Measurements from ENCODE around the gene SPNS2.

The SPNS2 gene

DNA sequence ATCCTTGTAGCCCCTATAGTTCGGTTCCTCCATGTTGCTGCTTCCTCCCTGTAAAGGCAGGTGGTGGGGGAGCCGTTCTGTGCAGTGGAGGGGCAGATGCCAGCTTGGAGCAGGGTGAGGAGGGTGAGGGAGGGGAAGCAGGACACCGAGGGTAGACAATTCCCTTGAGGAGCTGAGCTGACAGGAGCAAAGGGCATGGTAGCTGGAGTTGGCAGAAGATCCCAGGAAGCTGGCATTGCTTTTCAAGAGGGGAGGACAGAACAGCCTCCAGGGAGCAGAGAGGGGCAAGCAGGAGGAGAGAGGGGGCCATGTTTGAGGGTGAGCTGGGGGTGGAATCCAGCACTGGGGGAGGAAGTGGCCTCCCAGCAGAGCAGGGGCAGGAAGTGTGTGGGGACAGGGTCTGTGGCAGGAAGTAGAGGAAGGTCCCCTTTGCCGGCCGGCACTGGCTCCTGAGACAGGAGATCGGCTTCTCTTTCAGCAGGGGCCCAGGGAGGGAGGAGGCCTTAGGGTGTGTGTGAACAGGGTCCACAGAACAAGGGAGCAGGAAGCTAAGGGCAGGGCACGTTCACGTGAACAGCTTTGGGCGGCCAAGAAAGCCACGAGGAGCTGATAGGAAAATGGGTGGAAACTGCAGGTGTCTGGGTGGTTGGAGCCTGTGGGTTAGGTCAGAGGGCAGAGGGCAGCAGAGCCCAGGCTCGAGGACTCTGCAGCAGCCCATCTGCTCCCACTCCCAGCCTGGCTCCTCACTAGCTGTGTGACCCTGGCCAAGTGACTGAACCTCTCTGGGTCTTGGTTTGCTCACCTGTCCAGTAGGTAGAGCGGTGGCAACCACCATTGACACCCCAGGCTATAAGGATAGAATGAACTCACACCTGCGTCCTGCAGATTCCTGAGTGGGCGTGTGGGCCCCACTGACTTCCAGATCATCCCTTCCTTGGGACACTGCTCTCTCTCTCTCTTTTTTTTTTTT, 17.5 kb upstream of the SPNS2 start:
- DNase-seq (ENCODE audit: low spot score) = no peak

GRCh38 chr17:4482338-4483011, 16.2 kb upstream of the SPNS2 start:
- DNase-seq (ENCODE audit: low spot score) = no peak

- DNase-seq (ENCODE audit: low spot score) = no peak
These were observed 15.5 kb upstream of the SPNS2 start for GRCh38 chr17:4483012-4483840.

DNA sequence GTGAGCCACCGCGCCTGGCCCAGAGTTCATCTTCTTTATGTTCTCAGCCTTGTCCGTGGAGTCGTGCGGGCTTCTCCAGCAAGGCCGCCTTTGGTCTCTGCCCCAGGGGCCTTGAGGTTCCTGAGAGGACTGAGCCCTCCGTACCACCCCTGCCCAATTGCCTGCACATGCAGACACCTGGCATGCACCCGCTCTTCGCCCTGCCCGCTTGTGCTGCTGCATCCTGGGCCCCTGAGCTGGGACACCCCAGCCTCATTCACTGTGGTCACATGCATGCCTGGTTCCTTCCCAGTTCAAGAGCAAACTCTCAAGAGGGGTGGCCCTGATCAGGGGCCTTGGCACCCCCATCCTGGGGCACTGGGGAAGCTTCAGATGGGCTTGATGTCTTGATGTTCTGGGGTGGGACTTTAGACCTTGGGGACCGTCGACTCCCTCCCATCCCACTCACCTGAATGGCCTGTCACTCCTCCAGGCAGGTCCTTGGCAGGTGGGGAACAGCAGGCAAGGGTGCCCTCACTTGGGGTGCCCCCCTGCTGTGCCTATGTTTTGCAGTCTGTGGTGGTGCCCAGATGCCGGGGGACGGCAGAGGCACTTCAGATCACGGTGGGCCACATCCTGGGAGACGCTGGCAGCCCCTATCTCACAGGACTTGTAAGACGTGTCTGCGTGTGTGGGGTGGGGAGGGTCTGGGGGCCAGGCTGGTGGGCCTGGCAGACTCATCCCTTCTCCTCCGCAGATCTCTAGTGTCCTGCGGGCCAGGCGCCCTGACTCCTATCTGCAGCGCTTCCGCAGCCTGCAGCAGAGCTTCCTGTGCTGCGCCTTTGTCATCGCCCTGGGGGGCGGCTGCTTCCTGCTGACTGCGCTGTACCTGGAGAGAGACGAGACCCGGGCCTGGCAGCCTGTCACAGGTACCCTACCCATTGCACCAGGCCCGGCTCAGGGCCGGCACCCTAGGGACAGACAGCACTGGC, 12.7 kb upstream of the SPNS2 start:
- DNase-seq (ENCODE audit: low spot score) = no peak

DNA sequence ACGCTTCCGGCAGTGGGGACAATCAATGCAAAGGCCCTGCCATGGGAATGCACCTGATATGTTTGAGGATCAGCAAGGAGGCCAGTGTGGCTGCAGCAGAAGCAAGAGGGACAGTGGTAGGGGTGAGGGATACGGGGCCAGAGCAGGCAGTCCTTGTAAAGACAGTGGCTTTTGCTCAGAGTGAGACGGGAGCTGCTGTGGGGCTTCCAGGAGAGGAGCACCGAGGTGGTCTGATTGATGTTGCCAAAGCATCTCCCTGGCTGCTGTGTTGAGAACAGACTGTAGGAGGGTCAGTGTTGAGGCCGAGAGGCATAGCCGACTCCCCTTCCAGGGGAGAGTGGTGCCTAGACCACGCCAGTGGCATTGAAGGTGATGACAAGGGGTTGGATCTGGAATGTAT, 11.4 kb upstream of the SPNS2 start:
- no peak for DNase-seq (ENCODE audit: low spot score)

DNA sequence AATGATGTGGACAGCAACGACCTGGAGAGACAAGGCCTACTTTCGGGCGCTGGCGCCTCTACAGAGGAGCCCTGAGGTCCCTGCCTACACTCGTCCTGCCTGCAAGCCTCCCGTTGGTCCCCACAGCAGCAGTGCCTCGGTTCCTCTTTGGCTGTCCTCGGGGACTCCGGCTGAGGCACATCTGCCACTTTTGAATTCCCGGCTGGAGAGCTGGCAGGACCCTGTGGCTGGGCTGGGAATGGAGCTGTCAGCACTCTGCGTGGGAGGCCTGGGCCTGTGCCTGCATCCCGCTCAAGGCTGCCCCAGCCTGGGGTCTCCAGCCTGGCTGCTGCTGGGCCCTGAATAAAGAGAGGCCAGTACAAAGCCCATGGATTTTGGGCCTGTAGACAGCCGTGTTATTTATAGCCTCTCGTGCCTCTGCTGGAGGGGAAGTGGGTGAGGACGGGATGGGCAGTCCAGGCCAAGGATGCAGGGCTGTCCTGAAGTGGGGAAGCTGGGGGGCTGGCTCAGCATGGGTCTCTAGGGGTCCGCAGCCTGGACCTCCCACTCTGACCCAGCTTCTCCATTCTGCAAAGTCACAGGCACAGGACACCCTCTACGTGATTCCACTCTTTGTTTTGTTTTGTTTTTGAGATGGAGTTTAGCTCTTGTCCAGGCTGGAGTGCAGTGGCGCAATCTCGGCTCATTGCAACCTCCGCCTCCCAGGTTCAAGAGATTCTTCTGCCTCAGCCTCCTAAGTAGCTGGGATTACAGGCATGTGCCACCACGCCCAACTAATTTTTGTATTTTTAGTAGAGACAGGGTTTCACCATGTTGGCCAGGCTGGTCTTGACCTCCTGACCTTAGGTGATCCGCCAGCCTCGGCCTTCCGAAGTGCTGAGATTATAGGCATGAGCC, 10.6 kb upstream of the SPNS2 start:
- no peak for DNase-seq (ENCODE audit: low spot score)

- DNase-seq (ENCODE audit: low spot score) = no peak
These were observed 9.6 kb upstream of the SPNS2 start for GRCh38 chr17:4488989-4489595.

GRCh38 chr17:4490109-4490591, 8.5 kb upstream of the SPNS2 start:
- DNase-seq (ENCODE audit: low spot score) = no peak

DNA sequence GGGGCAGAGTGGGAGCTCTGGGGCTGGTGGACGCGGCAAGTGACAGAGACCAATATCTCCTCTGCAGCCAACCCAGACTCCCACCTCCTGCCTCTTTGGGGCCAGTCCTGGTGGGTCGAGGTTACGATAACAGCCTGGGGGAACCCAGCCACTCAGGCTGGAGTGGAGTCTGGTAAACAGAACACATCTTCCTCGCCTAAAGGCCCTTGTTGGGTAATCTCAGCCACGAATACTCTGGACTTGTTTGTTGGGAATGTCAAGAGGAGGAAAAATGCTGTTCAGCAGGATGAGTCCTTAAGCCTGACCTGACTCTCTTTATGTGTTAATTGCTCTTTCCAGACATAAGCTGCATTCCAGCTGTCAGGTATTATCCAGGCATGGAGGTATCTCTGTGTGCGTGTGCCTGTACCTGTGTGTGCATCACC, 8.0 kb upstream of the SPNS2 start:
- DNase-seq (ENCODE audit: low spot score) = no peak

GRCh38 chr17:4492721-4493561, 5.7 kb upstream of the SPNS2 start:
- no peak for DNase-seq (ENCODE audit: low spot score)

DNA sequence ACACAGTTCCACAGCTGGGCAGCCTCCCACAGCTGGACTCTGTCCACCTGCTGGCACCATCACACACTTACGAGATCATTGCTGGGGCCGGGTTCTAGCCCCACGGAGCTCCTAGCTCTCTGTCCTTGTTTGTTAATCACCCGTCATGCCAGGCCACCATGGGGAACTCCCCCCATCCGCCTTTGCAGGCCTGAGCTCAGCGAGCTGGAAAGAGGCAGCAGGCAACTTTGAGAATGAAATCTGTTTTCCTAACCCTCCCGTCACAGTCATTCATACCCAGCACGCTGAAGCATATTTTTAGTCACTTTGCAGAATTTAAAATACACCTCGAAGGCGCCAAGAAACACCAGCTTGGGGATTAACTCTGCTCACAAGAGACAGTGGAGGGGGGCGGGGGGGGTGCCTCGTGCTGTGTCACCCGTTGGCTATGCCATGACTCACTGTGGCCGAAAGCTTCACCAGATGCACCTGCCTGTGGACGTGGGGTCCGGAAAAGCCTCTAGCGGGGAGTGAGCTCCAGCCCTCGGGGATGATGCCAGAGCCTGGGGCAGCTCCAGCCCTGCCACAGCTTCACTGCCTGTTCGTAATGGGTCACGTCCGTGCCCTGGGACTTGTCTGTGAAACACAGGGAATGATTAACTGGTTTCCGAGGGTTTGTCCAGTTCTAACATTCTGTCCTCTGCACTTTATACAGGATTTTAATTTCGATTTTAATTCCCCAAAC, 1.4 kb upstream of the SPNS2 start:
- DNase-seq (ENCODE audit: low spot score) = peak; percentile 47

- no peak for DNase-seq (ENCODE audit: low spot score)
These were observed 930 bp downstream of the SPNS2 start for GRCh38 chr17:4499431-4500190.

GRCh38 chr17:4500191-4500571, 1.5 kb downstream of the SPNS2 start:
- DNase-seq (ENCODE audit: low spot score) = no peak

- no peak for DNase-seq (ENCODE audit: low spot score)
These were observed 2.7 kb downstream of the SPNS2 start for GRCh38 chr17:4501295-4501949.

DNA sequence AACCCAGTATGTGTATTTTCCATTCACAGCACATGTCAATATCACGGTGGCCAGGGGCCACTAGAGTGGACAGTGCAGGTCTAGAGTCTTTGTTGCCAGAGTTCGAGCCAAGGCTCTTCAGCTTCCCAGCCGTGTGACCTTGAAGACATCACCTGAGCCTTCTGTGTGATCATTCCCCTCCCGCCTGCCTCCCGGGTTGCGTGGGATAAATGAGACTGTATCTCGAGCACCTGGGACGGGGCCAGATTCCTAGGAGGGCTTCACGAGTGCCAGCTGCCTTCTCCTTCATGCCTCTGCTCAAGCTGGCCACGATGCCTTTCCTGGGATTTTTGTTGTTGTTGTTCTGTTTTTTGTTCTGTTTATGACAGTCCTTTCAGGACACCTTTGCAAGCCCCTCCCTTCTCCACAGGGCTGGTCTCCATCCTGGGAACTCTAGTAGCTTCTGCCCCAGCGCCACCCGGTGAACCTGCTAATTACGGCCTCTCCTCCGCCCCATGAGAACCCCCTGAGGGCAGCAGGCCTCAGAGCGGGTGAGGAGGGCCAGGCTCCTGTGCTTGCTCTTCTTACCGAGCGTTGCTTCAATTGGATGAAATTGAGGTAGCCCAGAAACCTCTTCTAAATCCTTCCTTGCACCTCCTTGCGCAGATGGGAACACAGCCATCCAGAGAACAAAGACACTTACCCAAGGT, 3.9 kb downstream of the SPNS2 start:
- DNase-seq (ENCODE audit: low spot score) = no peak

All from GM03348 (cell line).